HEK293T (cell line): Measurements from ENCODE around the gene FTSJ3.
"Not testable (repeated sequence)": the region's sequence is repeated elsewhere in the genome, so short reads cannot be mapped to it uniquely, and the experiment has no call there.

Experiments used
- CTCF ChIA-PET: fragments of 350-600 bp; formaldehyde crosslinking; extraction: SDS; loops from one replicate; lab custom pipeline; 2021; ENCODE audit warnings: antibody characterized with exemption, inconsistent platforms; lab: Yijun Ruan, JAX
- POLR2A ChIA-PET: fragments of 350-600 bp; formaldehyde crosslinking; extraction: SDS; loops from one replicate; lab custom pipeline; 2020; ENCODE audit warnings: antibody characterized with exemption, inconsistent platforms; lab: Yijun Ruan, JAX
- DNase-seq: peaks from one replicate; pipeline ENCODE4 v3.0.0; 2012; ENCODE audit warnings: mixed read lengths; ENCODE audit errors: extremely low spot score
- BHLHE40 ChIP-seq: fragments of 450-650 bp; IDR thresholded peaks from 2 replicates; pipeline ENCODE4 v1.6.1; 2016; ENCODE audit warnings: mild to moderate bottlenecking, moderate library complexity, borderline replicate concordance
- CTBP1 ChIP-seq: fragments of 450-650 bp; IDR thresholded peaks from 2 replicates; pipeline ENCODE4 v1.6.1; 2016; ENCODE audit warnings: borderline replicate concordance
- ELF4 ChIP-seq: fragments of 450-650 bp; IDR thresholded peaks from 2 replicates; pipeline ENCODE4 v1.6.1; 2017; ENCODE audit warnings: antibody characterized with exemption
- L3MBTL2 ChIP-seq: fragments of 450-650 bp; conservative IDR thresholded peaks from 2 replicates; pipeline ENCODE4 v1.6.1; 2016; ENCODE audit warnings: mild to moderate bottlenecking
- NFRKB ChIP-seq: fragments of 450-650 bp; IDR thresholded peaks from 2 replicates; pipeline ENCODE4 v1.6.1; 2016; ENCODE audit warnings: mild to moderate bottlenecking, moderate library complexity
- PKNOX1 ChIP-seq: fragments of 450-650 bp; IDR thresholded peaks from 2 replicates; pipeline ENCODE4 v1.6.1; 2016
- TARDBP ChIP-seq: fragments of 450-650 bp; IDR thresholded peaks from 2 replicates; pipeline ENCODE4 v1.6.1; 2016

FTSJ3 gene

GRCh38 chr17:63827002-63827800, at the start of gene FTSJ3, which contains the start of gene PSMC5:
Gene FTSJ3 (minus strand): TSS chr17:63827663. CDS start chr17:63826902, 761 bp downstream.
Gene PSMC5 (plus strand): TSS chr17:63827431. CDS start chr17:63827491, 60 bp downstream.
- peak; percentile 92 for DNase-seq
- ChIA-PET CTCF (interaction anchor here (1.0 to 1.6 kb wide), 3 partner anchors 12 to 193 kb away, joined by 3 to 5 read pairs (median 4); no protein-coding TSS in a partner anchor), POLR2A (interaction anchor here (0.6 to 6.2 kb wide), 12 partner anchors 8 to 86 kb away, joined by 3 to 67 read pairs (median 4); partner anchors contain the start of genes CCDC47, DDX42 and SMARCD2)
- TF ChIP-seq ELF4 = peak; percentile 88
- no peak for TF ChIP-seq CTBP1
- peak; percentile 71; the same call in 1 of the 2 replicates for TF ChIP-seq NFRKB

GRCh38 chr17:63874693-63875092, 47.2 kb upstream of the FTSJ3 start:
- DNase-seq, POLR2A ChIA-PET, CTCF ChIA-PET: not testable (repeated sequence)

- CTCF ChIA-PET, POLR2A ChIA-PET, DNase-seq: not testable (repeated sequence)
Measured at GRCh38 chr17:63874061-63874626, 46.7 kb upstream of the FTSJ3 start.

- CTCF ChIA-PET, DNase-seq, POLR2A ChIA-PET: not testable (repeated sequence)
Measured at GRCh38 chr17:63873577-63873976, 46.1 kb upstream of the FTSJ3 start, which contains the start of gene CSH2. Gene CSH2 (minus strand): TSS chr17:63873677. CDS start chr17:63873614, 63 bp downstream.

- CTCF ChIA-PET, POLR2A ChIA-PET, DNase-seq: not testable (repeated sequence)
Measured at GRCh38 chr17:63871646-63872365, 44.3 kb upstream of the FTSJ3 start.

GRCh38 chr17:63870292-63870665, 42.8 kb upstream of the FTSJ3 start:
- CTCF ChIA-PET = interaction anchor here (0.8 kb wide), 1 partner anchor 11 kb away, joined by 3 read pairs; the partner anchor contains the start of gene GH2
- POLR2A ChIA-PET, DNase-seq: not testable (repeated sequence)

GRCh38 chr17:63869491-63870291, 42.2 kb upstream of the FTSJ3 start:
- CTCF ChIA-PET = interaction anchor here (0.8 kb wide), 1 partner anchor 12 kb away, joined by 3 read pairs; the partner anchor contains the start of gene GH2
- POLR2A ChIA-PET = not testable (repeated sequence)

GRCh38 chr17:63866625-63867024, 39.2 kb upstream of the FTSJ3 start:
- CTCF ChIA-PET = interaction anchor here (0.8 to 1.3 kb wide), 4 partner anchors 20 to 131 kb away, joined by 3 to 5 read pairs (median 4); no protein-coding TSS in a partner anchor
- DNase-seq = not testable (repeated sequence)
- POLR2A ChIA-PET = interaction anchor here (1.8 kb wide), 1 partner anchor 23 kb away, joined by 8 read pairs; the partner anchor contains the start of gene SMARCD2

More at GRCh38 chr17:63869491-63870291, 42.2 kb upstream of the FTSJ3 start:
- not testable (repeated sequence) for DNase-seq

- ChIA-PET POLR2A (interaction anchor here (1.1 to 1.8 kb wide), 2 partner anchors 86 to 117 kb away, joined by 3 to 6 read pairs; partner anchors contain the start of genes CCDC47 and DDX42), CTCF (interaction anchor here (0.9 to 1.4 kb wide), 2 partner anchors 12 to 87 kb away, joined by 3 read pairs; no protein-coding TSS in a partner anchor)
- DNase-seq = no peak
- TF ChIP-seq L3MBTL2 (no peak), PKNOX1 (no peak), BHLHE40 (no peak), TARDBP (no peak)
Measured at GRCh38 chr17:63859257-63859656, 31.8 kb upstream of the FTSJ3 start.

GRCh38 chr17:63856425-63856824, 29.0 kb upstream of the FTSJ3 start:
- CTCF ChIA-PET = interaction anchor here (0.7 to 1.4 kb wide), 4 partner anchors 9 to 340 kb away, joined by 3 to 4 read pairs (median 4); no protein-coding TSS in a partner anchor
- DNase-seq, POLR2A ChIA-PET: not testable (repeated sequence)
